DND-41 (cell line): Measurements from ENCODE around the gene ATP6V1B1.
A peak's percentile ranks its signal among the peaks of the same experiment; 100 is the strongest.

Source experiments
- ATAC-seq: fragments of 200-7000 bp; cut with Tn5 transposase; 3 replicates; pipeline ENCODE4 v1.9.1; 2021; ENCODE audit warnings: low read depth; ENCODE audit not compliant: insufficient read depth
- DNase-seq: peaks from one replicate; pipeline ENCODE4 v3.0.0-alpha.2; 2020
- H2AFZ ChIP-seq: 2 replicates; pipeline ENCODE4 v1.6.0; 2012; ENCODE audit warnings: low read depth, low read length
- H3K27ac ChIP-seq: 2 replicates; pipeline ENCODE4 v1.5.1; 2012; ENCODE audit warnings: low read length, inconsistent platforms
- H3K27me3 ChIP-seq: fragments of 200-600 bp; sonication (generic); 2 replicates; pipeline ENCODE4 v1.6.0; 2012; ENCODE audit warnings: low read length, mild to moderate bottlenecking, inconsistent platforms; ENCODE audit not compliant: insufficient read depth, poor library complexity
- H3K36me3 ChIP-seq: 2 replicates; pipeline ENCODE4 v1.5.1; 2012; ENCODE audit warnings: low read length, inconsistent platforms; ENCODE audit not compliant: insufficient read depth
- H3K4me1 ChIP-seq: 2 replicates; pipeline ENCODE4 v1.5.1; 2012; ENCODE audit warnings: mild to moderate bottlenecking, low read length; ENCODE audit not compliant: insufficient read depth
- H3K4me2 ChIP-seq: 2 replicates; pipeline ENCODE4 v1.6.0; 2012; ENCODE audit warnings: mild to moderate bottlenecking, moderate library complexity, low read length, inconsistent platforms; ENCODE audit not compliant: insufficient read depth
- H3K4me3 ChIP-seq, 2 experiments: fragments of 200-600 bp in 1 of 2; shearing (Covaris generic) in 1 of 2; 2 replicates each; pipeline ENCODE4 v1.5.1; 2012 to 2016; ENCODE audit warnings: inconsistent platforms in 2 of 2, low read length in 2 of 2, mild to moderate bottlenecking in 2 of 2, low read depth in 1 of 2, moderate library complexity in 1 of 2
- H3K79me2 ChIP-seq: 2 replicates; pipeline ENCODE4 v1.6.0; 2012; ENCODE audit warnings: low read length, inconsistent platforms; ENCODE audit not compliant: insufficient read depth
- H3K9ac ChIP-seq: 2 replicates; pipeline ENCODE4 v1.6.0; 2012; ENCODE audit warnings: low read depth, mild to moderate bottlenecking, inconsistent platforms, low read length, moderate library complexity
- H3K9me3 ChIP-seq: 2 replicates; pipeline ENCODE4 v1.5.1; 2012; ENCODE audit warnings: low read length, moderate library complexity, mild to moderate bottlenecking, inconsistent platforms; ENCODE audit not compliant: insufficient read depth, severe bottlenecking
- H4K20me1 ChIP-seq: 2 replicates; pipeline ENCODE4 v1.6.0; 2012; ENCODE audit warnings: low read length; ENCODE audit not compliant: insufficient read depth
- CTCF ChIP-seq: IDR thresholded peaks from 2 replicates; pipeline ENCODE4 v1.5.1; 2012; ENCODE audit warnings: borderline replicate concordance, low read length, moderate library complexity, mild to moderate bottlenecking; ENCODE audit not compliant: poor library complexity, severe bottlenecking; ENCODE audit errors: extremely low read depth
- EZH2 ChIP-seq: IDR thresholded peaks from 3 replicates; pipeline ENCODE4 v1.6.1; 2012; ENCODE audit warnings: borderline replicate concordance, low read depth, mild to moderate bottlenecking, moderate library complexity, low read length, inconsistent platforms; ENCODE audit not compliant: severe bottlenecking

ATP6V1B1 gene

GRCh38 chr2:70958759-70959158 is 23.1 kb downstream of the ATP6V1B1 start:
- Histone ChIP-seq H3K9ac (no peak overlapping the region), H3K27me3 (peaks cover 10% of the 10 kb centered on the region), H3K4me2 (no peak overlapping the region), H2AFZ (no peak overlapping the region), H3K4me1 (peaks cover 5% of the 10 kb centered on the region), H3K36me3 (no peaks in the 10 kb centered on the region), H3K27ac (no peak overlapping the region), H4K20me1 (no peaks in the 10 kb centered on the region; the same call in 1 of the 2 replicates), H3K79me2 (no peaks in the 10 kb centered on the region), H3K4me3 (no peak overlapping the region), H3K9me3 (no peaks in the 10 kb centered on the region)
- no peak for ATAC-seq
- DNase-seq: no peak
- TF ChIP-seq CTCF (no peak), EZH2 (no peak)

- Histone ChIP-seq H3K79me2 (no peaks in the 10 kb centered on the region), H3K9ac (no peak overlapping the region), H3K4me3 (no peak overlapping the region), H3K4me2 (no peak overlapping the region), H2AFZ (no peak overlapping the region), H3K4me1 (peaks cover 5% of the 10 kb centered on the region), H3K36me3 (no peaks in the 10 kb centered on the region), H4K20me1 (no peaks in the 10 kb centered on the region; the same call in 1 of the 2 replicates), H3K27me3 (peaks cover 10% of the 10 kb centered on the region), H3K27ac (no peak overlapping the region), H3K9me3 (no peaks in the 10 kb centered on the region)
- ATAC-seq (no peak), DNase-seq (no peak)
- no peak for TF ChIP-seq CTCF
- no peak for TF ChIP-seq EZH2
Measured at GRCh38 chr2:70959271-70959761, 23.6 kb downstream of the ATP6V1B1 start.

- Histone ChIP-seq H3K9me3 (no peaks in the 10 kb centered on the region), H3K4me3 (no peak overlapping the region), H3K27ac (no peak overlapping the region), H3K79me2 (no peaks in the 10 kb centered on the region), H3K27me3 (peaks cover 4% of the 10 kb centered on the region), H3K4me1 (peaks cover 5% of the 10 kb centered on the region), H3K36me3 (no peaks in the 10 kb centered on the region), H2AFZ (no peak overlapping the region), H3K9ac (no peak overlapping the region), H3K4me2 (no peak overlapping the region), H4K20me1 (no peaks in the 10 kb centered on the region; the same call in 1 of the 2 replicates)
- ATAC-seq: no peak
- TF ChIP-seq CTCF: peak; percentile 40
- no peak for TF ChIP-seq EZH2
- no peak for DNase-seq
Measured at GRCh38 chr2:70959851-70960832, 24.4 kb downstream of the ATP6V1B1 start.
